ENCODE results near the gene TRIO. TPM values are rescaled to one million over a fixed set of nuclear protein-coding genes. Genes with fewer than 3 reads are reported as not detected.

The TRIO gene
- total RNA-seq, 1 donor from 2014 or later: 148 TPM

DNA sequence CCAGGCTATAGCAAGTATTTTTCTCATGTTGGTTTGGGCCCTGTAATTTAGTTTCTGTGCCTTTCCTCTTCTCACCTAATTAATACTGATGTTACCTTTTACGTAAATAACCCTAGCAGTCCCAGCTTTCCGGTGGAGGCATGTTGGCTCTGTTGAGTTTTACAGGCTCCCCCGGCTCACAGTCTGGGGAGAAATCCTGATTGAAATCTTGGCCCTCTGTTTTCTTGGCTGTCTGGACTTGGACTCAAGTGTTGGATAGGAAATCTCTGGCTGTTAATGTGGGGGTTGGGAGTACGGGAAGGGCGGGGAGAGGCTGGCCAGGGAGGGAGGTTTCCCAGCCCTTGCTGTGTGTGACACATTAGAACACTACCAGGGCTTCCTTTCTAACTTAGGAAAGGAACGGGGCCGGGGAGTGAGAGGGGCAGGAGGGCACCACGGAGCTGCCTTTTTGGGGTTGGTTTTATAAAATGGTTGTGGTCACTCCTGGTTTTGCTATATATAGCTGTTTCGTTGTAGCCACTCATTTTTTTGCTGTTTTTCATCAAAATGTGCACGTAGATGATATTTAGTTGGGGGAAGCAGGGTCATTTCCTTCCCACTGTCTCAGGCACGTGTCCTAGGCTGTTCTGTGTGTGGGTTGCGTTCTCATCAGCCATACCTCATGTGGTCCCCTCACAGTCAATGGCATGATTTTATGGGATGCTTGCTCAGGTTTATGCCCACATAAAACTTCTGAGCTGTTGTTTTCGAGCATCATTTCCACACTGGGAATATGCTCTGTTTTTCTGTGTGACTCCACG is 11.0 kb downstream of the TRIO start:
- Histone ChIP-seq H3K36me3 (no peaks in the 10 kb centered on the region), H3K27ac (peak overlapping the region; percentile 53), H3K4me1 (peaks cover 57% of the 10 kb centered on the region), H3K4me3 (no peak overlapping the region), H3K27me3 (ENCODE audit: low read depth) (no peaks in the 10 kb centered on the region), H3K9me3 (no peaks in the 10 kb centered on the region)
- DNase-seq (peak; percentile 57), ATAC-seq (peak; percentile 85 to 88)
- TF ChIP-seq, protein P1, sequence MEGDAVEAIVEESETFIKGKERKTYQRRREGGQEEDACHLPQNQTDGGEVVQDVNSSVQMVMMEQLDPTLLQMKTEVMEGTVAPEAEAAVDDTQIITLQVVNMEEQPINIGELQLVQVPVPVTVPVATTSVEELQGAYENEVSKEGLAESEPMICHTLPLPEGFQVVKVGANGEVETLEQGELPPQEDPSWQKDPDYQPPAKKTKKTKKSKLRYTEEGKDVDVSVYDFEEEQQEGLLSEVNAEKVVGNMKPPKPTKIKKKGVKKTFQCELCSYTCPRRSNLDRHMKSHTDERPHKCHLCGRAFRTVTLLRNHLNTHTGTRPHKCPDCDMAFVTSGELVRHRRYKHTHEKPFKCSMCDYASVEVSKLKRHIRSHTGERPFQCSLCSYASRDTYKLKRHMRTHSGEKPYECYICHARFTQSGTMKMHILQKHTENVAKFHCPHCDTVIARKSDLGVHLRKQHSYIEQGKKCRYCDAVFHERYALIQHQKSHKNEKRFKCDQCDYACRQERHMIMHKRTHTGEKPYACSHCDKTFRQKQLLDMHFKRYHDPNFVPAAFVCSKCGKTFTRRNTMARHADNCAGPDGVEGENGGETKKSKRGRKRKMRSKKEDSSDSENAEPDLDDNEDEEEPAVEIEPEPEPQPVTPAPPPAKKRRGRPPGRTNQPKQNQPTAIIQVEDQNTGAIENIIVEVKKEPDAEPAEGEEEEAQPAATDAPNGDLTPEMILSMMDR (IDR thresholded peaks at IDR 0.05): no peak
- intact Hi-C loops (cut with DNase I): no loop called here

DNA sequence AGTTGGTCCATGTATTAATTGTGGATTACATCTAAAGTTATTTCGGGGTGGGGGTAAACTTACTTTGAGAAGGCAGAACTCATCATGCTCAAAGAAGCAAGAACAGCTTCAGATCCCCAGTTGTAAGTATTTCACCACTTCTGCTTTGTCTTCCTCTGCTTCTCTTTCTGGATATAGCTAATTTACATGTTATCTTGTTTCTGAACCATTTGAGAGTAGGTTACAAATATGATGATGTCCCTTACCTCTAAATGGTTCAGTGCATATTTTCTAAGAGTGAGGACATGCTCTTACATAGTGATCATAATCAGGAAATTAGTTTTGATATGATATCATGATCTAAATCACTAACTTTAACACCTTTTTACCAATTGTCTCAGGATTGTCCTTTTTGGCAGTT is 11.9 kb downstream of the TRIO start:
- H3K27ac ChIP-seq: no peak overlapping the region
- no peaks in the 10 kb centered on the region for H3K36me3 ChIP-seq
- H3K9me3 ChIP-seq: no peaks in the 10 kb centered on the region
- no peak overlapping the region for H3K4me3 ChIP-seq
- DNase-seq (no peak), ATAC-seq (no peak)
- TF ChIP-seq, protein P1 (IDR thresholded peaks at IDR 0.05): no peak
- H3K4me1 ChIP-seq: peaks cover 52% of the 10 kb centered on the region
- H3K27me3 ChIP-seq (ENCODE audit: low read depth): no peaks in the 10 kb centered on the region
- intact Hi-C loops (cut with DNase I): no loop called here

DNA sequence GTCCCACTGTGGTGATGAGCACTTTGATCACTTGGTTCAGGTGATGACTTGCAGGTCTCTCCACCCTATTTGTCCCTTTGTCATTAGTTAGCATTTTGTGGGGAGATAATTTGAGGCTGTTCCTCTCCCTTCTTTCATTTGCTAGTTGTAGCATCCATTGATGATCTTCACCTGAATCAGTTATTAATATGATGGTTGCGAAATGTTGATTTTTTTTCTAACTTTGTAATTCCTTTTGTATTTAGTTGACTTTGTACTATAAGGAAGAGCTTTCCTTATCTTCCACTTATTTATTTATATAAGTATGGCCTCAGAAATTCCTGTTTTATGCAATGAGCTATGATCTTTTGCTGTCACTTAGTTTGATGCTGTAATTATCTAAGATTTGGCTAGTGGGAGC is 12.6 kb downstream of the TRIO start:
- intact Hi-C loops (cut with DNase I): no loop called here
- no peaks in the 10 kb centered on the region for H3K9me3 ChIP-seq
- no peak overlapping the region for H3K4me3 ChIP-seq
- DNase-seq (no peak), ATAC-seq (no peak)
- H3K27me3 ChIP-seq (ENCODE audit: low read depth): no peaks in the 10 kb centered on the region
- H3K27ac ChIP-seq: no peak overlapping the region
- H3K4me1 ChIP-seq: peaks cover 51% of the 10 kb centered on the region
- TF ChIP-seq, protein P1 (IDR thresholded peaks at IDR 0.05): no peak
- H3K36me3 ChIP-seq: no peaks in the 10 kb centered on the region

DNA sequence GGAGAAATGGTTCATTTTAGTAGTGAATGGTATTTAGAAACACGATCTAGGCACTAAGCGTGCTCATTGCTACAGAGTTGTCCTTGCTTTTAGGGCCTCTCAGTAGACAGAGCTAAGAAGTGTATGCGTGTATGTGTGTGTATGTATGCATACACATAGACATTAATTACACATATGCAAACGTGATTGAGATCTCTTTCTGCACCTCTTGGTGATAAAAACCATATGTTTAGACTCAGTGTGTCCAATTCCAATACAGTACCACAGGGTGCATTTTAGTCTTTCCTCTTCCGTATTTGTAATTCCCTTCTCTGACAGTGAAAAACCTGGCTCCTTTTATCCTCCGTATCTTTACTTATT is 13.1 kb downstream of the TRIO start:
- no peak for ATAC-seq
- DNase-seq: no peak
- Histone ChIP-seq H3K9me3 (no peaks in the 10 kb centered on the region), H3K4me1 (peaks cover 51% of the 10 kb centered on the region), H3K36me3 (no peaks in the 10 kb centered on the region), H3K27me3 (ENCODE audit: low read depth) (no peaks in the 10 kb centered on the region), H3K4me3 (no peak overlapping the region), H3K27ac (no peak overlapping the region)
- intact Hi-C loops (cut with DNase I): no loop called here
- TF ChIP-seq, protein P1 (IDR thresholded peaks at IDR 0.05): no peak

DNA sequence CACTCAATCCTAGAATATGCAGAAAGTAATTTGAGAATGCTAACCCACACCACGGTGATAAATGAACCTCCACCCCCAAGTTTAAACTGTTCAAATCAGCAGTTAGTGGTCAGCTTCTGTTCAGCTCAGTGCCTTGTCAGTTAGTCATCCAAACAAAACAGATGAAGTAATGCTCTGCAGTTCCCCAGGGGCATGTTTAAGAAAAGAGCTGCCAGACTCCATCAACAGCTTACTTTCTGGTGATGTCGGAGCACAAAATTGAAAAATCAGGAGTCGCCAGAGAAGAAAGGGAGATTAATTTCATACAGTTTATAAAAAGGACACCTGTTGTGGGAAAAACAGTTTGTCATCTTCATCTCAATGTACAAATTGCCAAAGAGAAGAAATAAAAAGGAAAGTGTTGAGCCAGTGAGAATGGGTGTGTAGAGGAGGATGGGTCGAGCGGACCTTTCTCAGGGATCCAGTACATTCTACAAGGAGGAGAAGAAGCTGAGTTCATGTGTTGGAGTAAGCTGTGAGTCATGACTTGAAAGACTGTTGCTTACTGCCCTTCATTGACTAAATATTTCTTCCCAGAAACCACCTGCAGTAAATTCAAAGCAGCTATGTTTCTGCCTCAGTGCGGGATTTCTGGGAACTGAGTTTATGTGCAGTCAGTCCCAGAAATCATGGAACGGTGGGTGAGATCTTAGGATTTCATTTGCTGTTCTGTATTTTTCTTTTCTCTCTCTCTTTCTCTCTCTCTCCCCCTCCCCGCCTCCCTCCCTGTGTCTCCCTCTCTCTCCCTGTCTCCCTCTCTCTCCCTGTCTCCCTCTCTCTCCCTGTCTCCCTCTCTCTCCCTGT is 13.7 kb downstream of the TRIO start:
- DNase-seq: no peak
- no peak overlapping the region for H3K27ac ChIP-seq

More for the DNA sequence above, 13.7 kb downstream of the TRIO start:
- no peaks in the 10 kb centered on the region for H3K9me3 ChIP-seq
- no peaks in the 10 kb centered on the region for H3K27me3 ChIP-seq (ENCODE audit: low read depth)
- intact Hi-C loops (cut with DNase I): no loop called here
- ATAC-seq: peak; percentile 37 to 52
- peaks cover 51% of the 10 kb centered on the region for H3K4me1 ChIP-seq
- TF ChIP-seq, protein P1 (IDR thresholded peaks at IDR 0.05): no peak
- no peak overlapping the region for H3K4me3 ChIP-seq
- H3K36me3 ChIP-seq: no peaks in the 10 kb centered on the region
